ENCODE measurements around the gene TRAPPC5. TPM values are rescaled to one million over a fixed set of nuclear protein-coding genes. Genes with fewer than 3 reads are reported as not detected.

The TRAPPC5 gene
- total RNA-seq, 2 donors from 2014 or later: 105 to 150 TPM

- 79% methylated on average over 11 of the region's 11 CpGs for WGBS
- H3K27ac ChIP-seq: no peak overlapping the region
- no peaks in the 10 kb centered on the region for H3K9me3 ChIP-seq
- no peaks in the 10 kb centered on the region for H3K36me3 ChIP-seq
- H3K27me3 ChIP-seq (replicated peaks; ENCODE audit: insufficient read depth): no peaks in the 10 kb centered on the region
- DNase-seq (ENCODE audit: low spot score): no peak
- intact Hi-C loops (cut with DNase I): no loop called here
- TF ChIP-seq CTCF (IDR thresholded peaks at IDR 0.05) (no peak), POLR2AphosphoS5 (IDR thresholded peaks at IDR 0.05) (no peak), POLR2A (IDR thresholded peaks at IDR 0.05) (no peak)
- no peaks in the 10 kb centered on the region for H3K4me1 ChIP-seq (replicated peaks)
- no peak overlapping the region for H3K4me3 ChIP-seq
Measured at GRCh38 chr19:7737215-7737614, 56.6 kb downstream of the TRAPPC5 start.

Other genes with a start within 250 kb of the TRAPPC5 start
- gene PEX11G, start 191.8 kb upstream of the TRAPPC5 start, total RNA-seq: 10 to 100 TPM; 13.1 to 17.4 TPM
- gene ZNF358, start 164.7 kb upstream of the TRAPPC5 start, total RNA-seq: 100 to 1,000 TPM; 104 to 116 TPM
- 10 to 100 TPM; 13.4 to 24.8 TPM for gene MCOLN1, start 158.2 kb upstream of the TRAPPC5 start, total RNA-seq
- 10 to 100 TPM; 74.6 to 75.2 TPM for gene PNPLA6, start 145.1 kb upstream of the TRAPPC5 start, total RNA-seq
- 10 to 100 TPM; 40.4 to 90.9 TPM for gene CAMSAP3, start 85.0 kb upstream of the TRAPPC5 start, total RNA-seq
- gene XAB2, start 51.3 kb upstream of the TRAPPC5 start, total RNA-seq: 100 to 1,000 TPM in 1 of 2 donors, 10 to 100 TPM in 1; 53.6 to 115 TPM
- 10 to 100 TPM in 1 of 2 donors, 1 to 10 TPM in 1; 7.7 to 60.4 TPM for gene PET100, start 51.0 kb upstream of the TRAPPC5 start, total RNA-seq
- 10 to 100 TPM in 1 of 2 donors, 1 to 10 TPM in 1; 1.8 to 10.2 TPM for gene PCP2, start 47.1 kb upstream of the TRAPPC5 start, total RNA-seq
- gene STXBP2, start 43.7 kb upstream of the TRAPPC5 start, total RNA-seq: 100 to 1,000 TPM in 1 of 2 donors, 10 to 100 TPM in 1; 83.1 to 128 TPM
- gene RETN, start 11.8 kb upstream of the TRAPPC5 start, total RNA-seq: not detected
- under 1 TPM in 1 of 2 donors, not detected in 1; 0.28 TPM for gene MCEMP1, start 3.7 kb upstream of the TRAPPC5 start, total RNA-seq
- 1 to 10 TPM in 1 of 2 donors, not detected in 1; 1.5 TPM for gene FCER2, start 21.3 kb downstream of the TRAPPC5 start, total RNA-seq
- gene CLEC4G, start 51.3 kb downstream of the TRAPPC5 start, total RNA-seq: under 1 TPM in 1 of 2 donors, not detected in 1; 0.57 TPM
- 1 to 10 TPM in 1 of 2 donors, under 1 TPM in 1; 0.97 to 1.2 TPM for gene CD209, start 66.7 kb downstream of the TRAPPC5 start, total RNA-seq
- 10 to 100 TPM in 1 of 2 donors, not detected in 1; 11.0 TPM for gene CLEC4M, start 82.4 kb downstream of the TRAPPC5 start, total RNA-seq
- 10 to 100 TPM; 24.0 to 25.7 TPM for gene EVI5L, start 149.4 kb downstream of the TRAPPC5 start, total RNA-seq
- gene PRR36, start 193.6 kb downstream of the TRAPPC5 start, total RNA-seq: 1 to 10 TPM; 2.2 to 4.2 TPM
- 10 to 100 TPM in 1 of 2 donors, 1 to 10 TPM in 1; 4.8 to 11.7 TPM for gene LRRC8E, start 207.7 kb downstream of the TRAPPC5 start, total RNA-seq
- 10 to 100 TPM; 21.6 to 45.2 TPM for gene MAP2K7, start 223.0 kb downstream of the TRAPPC5 start, total RNA-seq
- 1 to 10 TPM in 1 of 2 donors, not detected in 1; 3.2 TPM for gene TGFBR3L, start 234.0 kb downstream of the TRAPPC5 start, total RNA-seq
- 10 to 100 TPM; 37.4 to 95.0 TPM for gene SNAPC2, start 239.5 kb downstream of the TRAPPC5 start, total RNA-seq
- gene CTXN1, start 245.3 kb downstream of the TRAPPC5 start, total RNA-seq: 10 to 100 TPM in 1 of 2 donors, 1 to 10 TPM in 1; 5.0 to 37.1 TPM